Measurements from ENCODE around the gene RBM3.

RBM3 gene

DNA sequence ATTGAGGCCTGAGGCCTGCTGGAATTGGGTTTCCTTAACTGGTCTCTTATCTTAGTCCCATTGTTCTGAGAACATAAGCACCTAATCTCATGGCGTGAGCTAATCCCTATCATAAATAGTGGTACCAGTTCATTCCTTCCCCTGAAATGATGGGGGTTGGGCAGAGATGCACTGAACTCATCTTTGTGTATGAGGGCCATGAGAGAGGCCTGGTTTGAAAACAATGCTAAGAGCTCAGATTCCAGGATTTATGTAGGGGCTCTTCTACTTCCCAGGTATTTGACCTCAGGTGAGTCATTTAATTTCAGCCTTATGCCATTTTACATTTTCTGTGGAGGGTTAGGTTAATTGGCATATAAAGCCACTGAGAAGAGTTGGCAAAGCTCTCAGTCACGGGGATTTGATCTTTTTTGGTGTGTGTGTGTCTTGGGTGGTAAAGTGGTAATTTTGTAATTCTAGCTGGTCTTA is 4.4 kb downstream of the RBM3 start:
- DNase-seq: no peak

- no peak for DNase-seq
Measured at GRCh38 chrX:48579259-48579658, 5.0 kb downstream of the RBM3 start.

GRCh38 chrX:48580662-48581061 is 6.4 kb downstream of the RBM3 start:
- DNase-seq: no peak

DNA sequence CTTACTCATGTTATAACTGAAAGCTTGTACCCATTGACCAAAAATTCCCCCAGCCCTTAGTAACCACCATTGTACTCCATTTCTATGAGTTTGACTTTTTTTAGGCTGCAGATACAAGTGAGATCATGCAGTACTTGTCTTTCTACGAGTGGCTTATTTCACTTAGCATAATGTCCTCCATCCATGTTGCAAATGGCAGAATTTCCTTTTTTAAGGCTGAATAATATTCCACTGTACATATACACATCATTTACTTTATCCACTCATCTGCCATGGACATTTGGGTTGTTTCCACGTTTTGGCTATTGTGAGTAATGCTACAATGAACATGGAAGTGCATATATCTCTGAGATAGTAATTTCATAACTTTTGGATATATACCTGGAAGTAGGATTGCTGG is 10.4 kb downstream of the RBM3 start:
- no peak for DNase-seq

DNA sequence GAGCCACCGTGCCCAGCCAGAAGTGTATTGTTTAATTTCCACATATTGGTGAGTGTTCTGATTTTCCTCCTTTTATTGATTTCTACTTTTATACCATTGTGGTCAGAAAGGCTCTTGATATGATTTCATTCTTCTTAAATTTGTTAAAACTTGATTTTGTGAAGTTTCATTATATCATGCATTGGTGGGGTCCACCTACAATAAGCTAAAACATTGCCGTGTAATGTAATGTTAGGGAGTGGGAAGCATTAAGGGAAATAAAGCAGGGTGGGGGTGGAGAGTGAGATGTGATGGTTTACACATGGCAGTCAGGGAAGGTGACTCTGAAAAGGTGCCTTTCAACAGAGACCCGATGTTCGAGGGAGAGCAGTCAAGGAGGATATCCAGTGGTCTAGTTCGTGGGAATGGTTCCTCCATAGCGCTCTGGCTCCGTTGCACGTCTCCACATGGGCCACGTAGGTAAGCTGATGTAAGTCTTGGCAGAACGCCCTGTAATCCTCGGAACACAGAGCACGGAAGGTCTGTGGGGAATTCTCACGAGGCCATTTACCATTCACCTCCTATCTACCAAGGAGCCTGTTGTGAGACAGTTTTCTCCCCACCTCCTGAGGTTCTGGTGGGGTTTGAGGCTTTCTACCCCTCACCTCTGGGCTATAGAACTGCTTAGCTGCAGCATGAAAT is 15.3 kb downstream of the RBM3 start:
- DNase-seq: no peak

- no peak for DNase-seq
Measured at GRCh38 chrX:48590203-48591103, 16.2 kb downstream of the RBM3 start.

GRCh38 chrX:48591255-48591791 is 17.0 kb downstream of the RBM3 start:
- no peak for DNase-seq

DNA sequence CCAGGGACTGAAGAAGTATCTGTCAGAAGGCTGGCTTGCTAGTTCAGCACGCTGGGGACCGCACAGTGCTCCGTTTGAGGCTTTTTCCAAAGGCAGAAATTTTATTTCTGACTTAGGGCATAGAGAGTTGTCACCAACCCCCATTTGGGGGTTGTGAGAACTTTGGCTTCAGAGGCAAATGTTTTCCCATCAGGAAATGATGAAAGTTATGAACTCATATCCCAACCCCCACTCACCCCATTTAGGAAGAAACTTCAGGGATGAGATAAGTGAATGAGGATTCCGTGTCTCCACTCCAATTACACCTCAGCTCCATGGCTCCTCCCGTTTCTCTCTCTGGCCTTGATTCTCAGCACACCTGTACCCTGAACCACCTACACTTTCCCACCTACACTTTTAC is 18.7 kb downstream of the RBM3 start:
- DNase-seq: no peak

DNA sequence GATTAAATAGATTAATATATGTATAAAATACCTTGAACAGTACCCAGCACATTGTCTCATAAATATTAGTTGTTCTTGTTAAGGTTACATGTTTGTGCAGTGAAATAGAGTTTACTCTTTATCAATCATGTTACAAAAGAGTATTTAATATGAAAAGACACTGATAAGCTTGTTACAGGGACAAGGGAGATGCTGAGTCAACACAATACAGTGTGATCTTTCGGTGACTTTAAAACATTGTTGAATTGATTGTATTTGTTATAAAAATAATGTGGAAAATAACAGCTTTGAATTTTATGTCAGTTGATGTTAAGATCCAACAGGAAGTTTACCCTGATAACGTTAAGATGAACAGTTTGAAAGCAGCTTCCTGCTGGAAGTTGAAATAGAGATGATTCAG is 21.6 kb downstream of the RBM3 start:
- no peak for DNase-seq

- peak; percentile 79 for DNase-seq
Measured at GRCh38 chrX:48597353-48598264, 23.3 kb downstream of the RBM3 start, which contains the start of gene WDR13. Gene WDR13 (plus strand): TSS chrX:48597492. CDS start chrX:48597997, 505 bp downstream.

DNA sequence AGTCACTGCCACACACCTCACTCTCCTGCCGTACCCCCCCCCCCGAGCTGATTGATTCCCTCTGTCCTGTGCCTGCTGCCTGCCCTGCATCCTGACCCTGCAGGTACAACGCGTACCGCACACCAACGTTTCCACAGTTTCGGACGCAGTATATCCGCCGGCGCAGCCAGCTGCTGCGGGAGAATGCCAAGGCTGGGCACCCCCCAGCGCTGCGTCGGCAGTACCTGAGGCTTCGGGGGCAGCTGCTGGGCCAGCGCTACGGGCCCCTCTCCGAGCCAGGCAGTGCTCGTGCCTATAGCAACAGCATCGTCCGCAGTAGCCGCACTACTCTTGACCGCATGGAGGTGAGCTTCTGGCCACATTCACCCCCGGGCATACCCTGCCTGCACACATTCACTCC is 24.3 kb downstream of the RBM3 start:
- DNase-seq: no peak

- DNase-seq: no peak
Measured at GRCh38 chrX:48599341-48599740, 25.1 kb downstream of the RBM3 start.

GRCh38 chrX:48600226-48600625 is 25.9 kb downstream of the RBM3 start:
- DNase-seq: no peak

GRCh38 chrX:48601741-48602394 is 27.6 kb downstream of the RBM3 start:
- DNase-seq: no peak

DNA sequence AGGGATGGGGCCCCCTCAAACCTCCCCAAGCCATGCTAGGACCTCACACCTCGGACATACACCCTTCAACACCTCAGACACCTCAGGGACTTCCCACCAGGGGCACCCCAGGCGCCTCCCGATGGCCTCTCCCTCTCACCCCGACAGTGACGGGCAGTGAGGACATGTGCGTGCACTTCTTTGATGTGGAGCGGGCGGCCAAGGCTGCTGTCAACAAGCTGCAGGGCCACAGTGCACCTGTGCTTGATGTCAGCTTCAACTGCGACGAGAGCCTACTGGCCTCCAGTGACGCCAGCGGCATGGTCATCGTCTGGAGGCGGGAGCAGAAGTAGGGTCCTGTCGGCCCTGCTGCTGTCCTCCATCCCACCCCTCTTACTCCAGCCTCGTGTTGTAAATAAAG is 30.4 kb downstream of the RBM3 start:
- no peak for DNase-seq

DNA sequence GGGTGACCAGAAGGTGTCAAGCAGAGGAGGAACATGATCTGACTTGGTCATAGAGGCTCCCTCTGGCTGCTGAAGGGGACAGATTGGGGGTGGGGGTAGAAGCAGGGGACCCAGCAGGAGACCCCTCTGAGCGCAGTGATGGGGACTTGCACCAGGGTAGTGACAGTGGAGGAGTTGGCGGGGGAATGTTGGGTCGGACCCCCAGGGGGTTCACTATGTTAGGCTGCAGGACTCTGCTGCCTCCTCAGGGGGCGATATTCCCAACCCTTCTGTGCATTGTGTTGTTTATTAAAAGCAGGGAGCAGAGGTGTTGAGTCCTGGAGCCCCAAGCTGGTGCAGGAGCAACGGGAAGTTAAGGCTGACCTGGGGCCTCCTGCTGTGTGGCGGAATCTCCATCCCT is 31.8 kb downstream of the RBM3 start:
- no peak for DNase-seq

DNA sequence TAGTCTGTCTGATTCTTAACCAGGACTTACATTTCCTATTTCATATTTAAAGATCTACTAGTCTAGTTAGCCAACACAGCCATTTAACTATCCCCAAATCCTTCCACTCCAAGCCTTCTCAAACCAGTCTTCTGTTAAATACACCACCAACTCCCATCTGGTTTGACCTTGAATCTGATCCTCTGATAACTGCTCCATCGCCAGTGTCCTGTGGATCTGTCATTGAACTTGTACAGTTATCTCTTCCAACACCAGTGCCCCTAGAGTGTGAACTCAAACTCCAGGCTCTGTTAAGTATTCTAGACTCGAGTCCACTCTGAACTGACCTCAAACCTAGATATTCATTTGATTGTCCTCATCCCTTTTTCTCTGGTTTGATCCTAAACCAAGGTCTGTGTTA is 37.4 kb downstream of the RBM3 start:
- no peak for DNase-seq

DNA sequence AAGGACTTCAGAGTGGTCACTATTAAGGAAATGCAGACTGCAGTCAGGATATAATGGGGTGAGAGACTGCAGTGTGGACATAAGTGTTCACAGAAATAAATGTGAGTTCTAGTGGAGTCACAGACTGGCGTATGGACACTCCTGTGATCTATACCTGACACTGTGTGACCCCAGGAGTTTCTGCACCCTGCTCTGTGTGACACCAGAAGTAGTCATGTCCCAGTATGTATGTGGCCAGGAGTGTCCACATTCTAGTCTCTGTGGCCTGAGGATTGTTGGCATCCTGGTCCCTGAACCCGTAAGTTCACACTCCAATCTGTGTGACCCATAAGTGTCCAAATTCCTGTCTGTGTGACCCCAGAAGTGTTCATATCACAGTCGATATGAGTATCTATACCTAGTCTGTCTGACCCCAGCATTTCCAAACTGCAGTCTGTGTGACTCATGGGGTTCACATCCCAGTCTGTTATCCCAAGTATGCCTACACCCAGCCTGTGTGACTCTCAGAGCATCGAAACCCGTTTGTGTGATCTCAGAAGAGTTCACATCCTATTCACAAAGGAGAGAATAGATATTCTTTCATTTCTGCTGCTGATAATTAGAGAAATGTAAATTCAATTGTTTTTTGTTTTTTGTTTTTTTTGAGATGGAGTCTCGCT is 39.3 kb downstream of the RBM3 start:
- no peak for DNase-seq

- DNase-seq: no peak
Measured at GRCh38 chrX:48616576-48616975, 42.3 kb downstream of the RBM3 start.

DNA sequence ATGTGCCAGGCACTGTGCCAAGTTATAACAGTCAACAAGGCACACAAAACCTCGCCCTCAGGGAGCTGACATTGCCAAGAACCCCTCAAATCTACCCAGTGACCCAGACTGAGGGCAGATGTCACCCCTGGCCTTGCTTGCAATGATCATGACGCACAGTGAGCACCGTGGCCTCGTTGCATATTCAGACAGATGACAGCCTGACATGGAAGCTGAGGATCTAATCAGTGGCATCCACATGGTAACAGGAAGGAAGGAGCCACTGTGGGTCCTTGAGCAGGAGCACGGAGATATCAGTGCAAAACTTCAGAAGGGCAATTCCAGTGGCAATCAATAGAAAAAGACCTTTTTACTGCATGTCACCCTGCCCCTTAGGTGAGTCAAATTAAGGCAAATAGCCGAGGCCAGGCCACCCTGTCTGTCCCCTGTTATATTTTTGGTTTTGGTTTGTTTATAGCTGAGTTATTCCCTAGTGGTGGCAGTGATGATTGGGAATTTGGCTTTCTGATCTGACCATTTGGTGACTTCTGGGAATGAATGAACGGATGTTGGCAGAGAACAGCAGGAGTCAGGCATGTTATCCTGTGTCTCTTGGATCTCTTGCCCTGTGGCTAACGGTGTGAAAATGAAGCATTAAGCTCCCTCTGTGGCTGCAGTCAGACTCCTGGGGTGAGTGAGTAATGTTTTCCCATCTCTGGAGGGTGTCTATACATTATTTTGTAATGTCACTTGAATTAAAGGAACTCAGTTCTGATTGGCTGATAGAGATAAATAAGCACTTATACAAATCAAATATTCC is 43.5 kb downstream of the RBM3 start:
- no peak for DNase-seq

Data from effector CD4-positive, alpha-beta T cell (primary cell).